ENCODE results near the gene TFF2. TPM values are rescaled to one million over a fixed set of nuclear protein-coding genes. Genes with fewer than 3 reads are reported as not detected.

TFF2 gene
- polyA plus RNA-seq, 1 donor (not counting 4 experiments of a cell fraction or from before 2014, with no cell fraction given) = not detected

DNA sequence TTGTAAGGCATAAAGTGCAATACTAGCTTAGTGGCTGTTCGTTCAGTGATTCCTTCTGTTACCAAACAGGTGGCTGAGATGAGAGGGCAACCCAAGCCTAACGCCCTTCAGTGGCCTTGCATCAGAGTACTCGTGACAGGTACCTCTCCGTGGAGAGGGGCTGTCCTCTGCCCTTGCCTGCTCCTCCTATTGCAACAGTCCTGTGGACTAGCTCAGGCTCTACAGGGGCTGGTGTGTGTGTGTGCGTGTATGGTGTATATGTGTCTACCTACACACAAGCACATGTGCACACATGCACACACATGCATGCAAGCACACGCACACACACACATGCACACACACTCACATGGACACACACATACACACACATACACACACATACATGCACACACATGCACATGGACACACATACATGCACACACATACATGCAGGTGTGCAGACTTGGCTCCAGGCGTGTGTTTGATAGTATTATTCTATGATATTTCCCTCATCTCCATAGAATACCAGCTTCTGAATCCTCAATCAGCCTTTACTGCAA, 50.7 kb downstream of the TFF2 start:
- H3K9me1 ChIP-seq (ENCODE audit: control insufficient read depth, extremely low read depth, insufficient read depth, low read length) = no peaks in the 10 kb centered on the region
- H3K9me3 ChIP-seq (ENCODE audit: control insufficient read depth, low read depth, low read length) = no peaks in the 10 kb centered on the region
- H3K79me2 ChIP-seq (ENCODE audit: control insufficient read depth, insufficient read depth, low read length) = no peaks in the 10 kb centered on the region
- no peaks in the 10 kb centered on the region for H3K36me3 ChIP-seq (ENCODE audit: control insufficient read depth in 2 of 2, extremely low read depth in 1 of 2, insufficient read depth in 2 of 2, low read length in 2 of 2)
- FAIRE-seq (no peak), DNase-seq (ENCODE audit: low read depth, low spot score) (no peak)
- dilution Hi-C loops (cut with MboI; ENCODE audit: extremely low pct_ligation_motif_present, low sequenced_read_pairs) = no loop called here
- no peak overlapping the region for H2AFZ ChIP-seq (ENCODE audit: control insufficient read depth, low read length)
- no peaks in the 10 kb centered on the region for H4K20me1 ChIP-seq (ENCODE audit: control insufficient read depth, extremely low read depth, insufficient read depth, low read length)
- H3K4me1 ChIP-seq (ENCODE audit: control insufficient read depth, extremely low read depth, insufficient read depth, low read length) = no peaks in the 10 kb centered on the region
- H3K9ac ChIP-seq (ENCODE audit: control insufficient read depth, extremely low read depth, insufficient read depth, low read length) = no peak overlapping the region
- TF ChIP-seq, protein P1, sequence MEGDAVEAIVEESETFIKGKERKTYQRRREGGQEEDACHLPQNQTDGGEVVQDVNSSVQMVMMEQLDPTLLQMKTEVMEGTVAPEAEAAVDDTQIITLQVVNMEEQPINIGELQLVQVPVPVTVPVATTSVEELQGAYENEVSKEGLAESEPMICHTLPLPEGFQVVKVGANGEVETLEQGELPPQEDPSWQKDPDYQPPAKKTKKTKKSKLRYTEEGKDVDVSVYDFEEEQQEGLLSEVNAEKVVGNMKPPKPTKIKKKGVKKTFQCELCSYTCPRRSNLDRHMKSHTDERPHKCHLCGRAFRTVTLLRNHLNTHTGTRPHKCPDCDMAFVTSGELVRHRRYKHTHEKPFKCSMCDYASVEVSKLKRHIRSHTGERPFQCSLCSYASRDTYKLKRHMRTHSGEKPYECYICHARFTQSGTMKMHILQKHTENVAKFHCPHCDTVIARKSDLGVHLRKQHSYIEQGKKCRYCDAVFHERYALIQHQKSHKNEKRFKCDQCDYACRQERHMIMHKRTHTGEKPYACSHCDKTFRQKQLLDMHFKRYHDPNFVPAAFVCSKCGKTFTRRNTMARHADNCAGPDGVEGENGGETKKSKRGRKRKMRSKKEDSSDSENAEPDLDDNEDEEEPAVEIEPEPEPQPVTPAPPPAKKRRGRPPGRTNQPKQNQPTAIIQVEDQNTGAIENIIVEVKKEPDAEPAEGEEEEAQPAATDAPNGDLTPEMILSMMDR (optimal IDR thresholded peaks at IDR 0.05 in 1 of 3, IDR thresholded peaks at IDR 0.05 in 1 of 3, conservative IDR thresholded peaks at IDR 0.05 in 1 of 3; ENCODE audit: extremely low read depth in 1 of 3, insufficient read depth in 2 of 3, low read length in 3 of 3) = no peak
- no peak for TF ChIP-seq EZH2 (IDR thresholded peaks at IDR 0.05; ENCODE audit: low read length)
- no peak overlapping the region for H3K4me3 ChIP-seq (ENCODE audit: control insufficient read depth in 2 of 3, extremely low read depth in 1 of 3, insufficient read depth in 2 of 3, low read depth in 1 of 3, low read length in 3 of 3)
- no peak overlapping the region for H3K4me2 ChIP-seq (ENCODE audit: control insufficient read depth, extremely low read depth, insufficient read depth, low read depth, low read length)
- H3K27me3 ChIP-seq (ENCODE audit: control insufficient read depth, extremely low read depth, insufficient read depth, low read length) = peaks cover 10% of the 10 kb centered on the region
- no peak overlapping the region for H3K27ac ChIP-seq (ENCODE audit: control insufficient read depth, insufficient read depth, low read length)

DNA sequence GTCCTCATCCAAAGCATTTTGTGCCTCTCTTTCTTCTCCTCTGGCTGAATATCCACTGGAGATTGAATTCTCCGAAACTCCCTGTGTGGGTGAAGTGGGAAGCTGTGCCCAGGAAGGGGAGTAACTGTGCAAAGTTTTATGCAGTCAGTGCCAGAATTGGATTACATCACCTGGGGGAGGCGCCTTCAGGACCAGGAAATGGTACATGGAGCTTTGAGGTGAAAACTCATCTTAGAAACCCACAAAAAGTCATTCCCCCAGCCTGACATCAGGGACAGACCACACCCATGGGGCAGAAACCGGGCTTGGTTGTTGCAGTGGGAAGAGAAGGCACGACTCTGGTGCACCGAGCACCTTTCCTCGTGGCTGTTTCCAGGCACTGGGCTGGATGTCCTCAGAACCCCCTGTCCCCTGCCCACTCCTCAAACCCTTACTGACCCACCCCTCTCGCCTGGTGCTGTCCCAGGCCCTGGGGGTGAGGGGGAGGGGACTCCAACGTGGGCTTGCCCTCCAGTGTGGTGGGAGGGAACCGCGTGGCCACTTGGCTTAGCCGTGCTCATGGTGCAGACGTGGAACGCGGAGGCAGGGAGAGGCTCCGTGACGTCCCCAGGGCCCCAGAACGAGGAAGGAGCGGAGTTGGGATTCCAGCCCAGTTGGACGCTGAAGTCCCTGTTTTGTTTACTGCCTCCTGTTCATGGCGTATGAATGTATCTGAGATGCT, 51.3 kb downstream of the TFF2 start:
- dilution Hi-C loops (cut with MboI; ENCODE audit: extremely low pct_ligation_motif_present, low sequenced_read_pairs) = no loop called here
- Histone ChIP-seq H3K4me2 (ENCODE audit: control insufficient read depth, extremely low read depth, insufficient read depth, low read depth, low read length) (no peak overlapping the region), H3K4me1 (ENCODE audit: control insufficient read depth, extremely low read depth, insufficient read depth, low read length) (no peaks in the 10 kb centered on the region), H3K9me1 (ENCODE audit: control insufficient read depth, extremely low read depth, insufficient read depth, low read length) (no peaks in the 10 kb centered on the region), H3K79me2 (ENCODE audit: control insufficient read depth, insufficient read depth, low read length) (no peaks in the 10 kb centered on the region), H4K20me1 (ENCODE audit: control insufficient read depth, extremely low read depth, insufficient read depth, low read length) (no peaks in the 10 kb centered on the region), H3K36me3 (ENCODE audit: control insufficient read depth in 2 of 2, extremely low read depth in 1 of 2, insufficient read depth in 2 of 2, low read length in 2 of 2) (no peaks in the 10 kb centered on the region), H3K9ac (ENCODE audit: control insufficient read depth, extremely low read depth, insufficient read depth, low read length) (no peak overlapping the region), H3K27ac (ENCODE audit: control insufficient read depth, insufficient read depth, low read length) (no peak overlapping the region), H2AFZ (ENCODE audit: control insufficient read depth, low read length) (no peak overlapping the region), H3K27me3 (ENCODE audit: control insufficient read depth, extremely low read depth, insufficient read depth, low read length) (peaks cover 10% of the 10 kb centered on the region), H3K4me3 (ENCODE audit: control insufficient read depth in 2 of 3, extremely low read depth in 1 of 3, insufficient read depth in 2 of 3, low read depth in 1 of 3, low read length in 3 of 3) (no peak overlapping the region), H3K9me3 (ENCODE audit: control insufficient read depth, low read depth, low read length) (no peaks in the 10 kb centered on the region)
- DNase-seq (ENCODE audit: low read depth, low spot score) = no peak
- FAIRE-seq = no peak
- TF ChIP-seq, protein P1 (optimal IDR thresholded peaks at IDR 0.05 in 1 of 3, IDR thresholded peaks at IDR 0.05 in 1 of 3, conservative IDR thresholded peaks at IDR 0.05 in 1 of 3; ENCODE audit: extremely low read depth in 1 of 3, insufficient read depth in 2 of 3, low read length in 3 of 3) = no peak
- no peak for TF ChIP-seq EZH2 (IDR thresholded peaks at IDR 0.05; ENCODE audit: low read length)

Data from keratinocyte (primary cell).